Frontal cortex (tissue), 4 donors: ENCODE data around the gene SPDYE16. TPM values are rescaled to one million over a fixed set of nuclear protein-coding genes. Genes with fewer than 3 reads are reported as not detected.
"Not testable (repeated sequence)": the region's sequence is repeated elsewhere in the genome, so short reads cannot be mapped to it uniquely, and the experiment has no call there.

Experiments used
- DNase-seq, 2 donors: peaks; one replicate each; pipeline ENCODE4 v3.0.0; 2012; ENCODE audit warnings: low spot score in 2 of 2
- FAIRE-seq: peaks from 2 replicates; lab custom pipeline; 2012; peaks lifted over from hg19 to GRCh38; lab: Jason Lieb, UNC
- total RNA-seq: library from RNA; depleted of rRNA; stranded (reverse); fragments of >200 nt; gene quantifications from one replicate; pipeline ENCODE4 v1.2.3, GENCODE V29; 2014
- donor health status: control.
- donor health status: control.
- donor health status: control.

Gene SPDYE16
- 0.41 TPM for total RNA-seq

- DNase-seq, FAIRE-seq: not testable (repeated sequence)
Measured at GRCh38 chr7:76543197-76543596, at the start of gene SPDYE16. Gene SPDYE16, minus strand, starts transcription at chr7:76543297. Its CDS starts 1,838 bp downstream, at chr7:76541459.

DNA sequence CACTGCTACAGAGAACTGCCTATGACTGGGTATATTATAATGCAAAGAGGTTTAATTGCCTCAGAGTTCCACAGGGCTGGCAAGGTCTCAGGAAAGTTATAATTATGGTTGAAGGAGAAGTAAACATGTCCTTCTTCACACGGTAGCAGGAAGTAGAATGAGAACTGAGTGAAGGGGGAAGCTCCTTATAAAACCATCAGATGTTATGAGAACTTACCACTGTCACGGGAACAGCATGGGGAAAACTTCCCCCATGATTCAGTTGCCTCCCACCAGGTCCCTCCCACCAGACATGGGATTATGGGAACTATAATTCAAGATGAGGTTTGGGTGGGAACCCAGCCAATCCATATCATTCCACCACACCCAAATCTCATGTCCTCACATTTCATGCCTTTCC, 49.6 kb upstream of the SPDYE16 start:
- not testable (repeated sequence) for FAIRE-seq

GRCh38 chr7:76591602-76592304, 48.7 kb upstream of the SPDYE16 start:
- DNase-seq, FAIRE-seq: not testable (repeated sequence)

More for the DNA sequence above, 49.6 kb upstream of the SPDYE16 start:
- DNase-seq = not testable (repeated sequence)

DNA sequence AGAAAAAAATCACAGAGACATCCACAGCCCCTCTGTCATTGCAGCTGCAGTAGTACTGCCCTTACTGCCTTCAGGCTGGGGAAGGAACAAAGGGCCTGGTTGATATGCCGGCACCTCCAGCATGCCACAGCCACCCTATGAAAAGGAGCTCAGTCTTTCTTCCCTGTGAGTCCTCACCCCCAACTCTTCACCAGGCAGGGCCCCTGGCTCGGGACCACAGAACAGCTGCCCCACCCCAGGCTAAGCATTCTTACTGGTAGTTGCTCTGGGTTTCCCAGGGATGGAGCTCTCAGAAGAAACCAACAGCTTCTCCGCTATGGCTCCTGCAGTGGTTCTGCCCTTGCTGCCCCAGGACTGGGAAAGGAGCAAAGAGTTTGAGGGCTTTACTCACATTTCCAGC, 47.9 kb upstream of the SPDYE16 start:
- FAIRE-seq, DNase-seq: not testable (repeated sequence)

- DNase-seq, FAIRE-seq: not testable (repeated sequence)
Measured at GRCh38 chr7:76588586-76588985, 45.5 kb upstream of the SPDYE16 start.

- not testable (repeated sequence) for FAIRE-seq, DNase-seq
Measured at GRCh38 chr7:76586585-76587315, 43.7 kb upstream of the SPDYE16 start.

GRCh38 chr7:76583636-76584281, 40.7 kb upstream of the SPDYE16 start:
- not testable (repeated sequence) for DNase-seq, FAIRE-seq

- not testable (repeated sequence) for DNase-seq, FAIRE-seq
Measured at GRCh38 chr7:76582848-76583631, 39.9 kb upstream of the SPDYE16 start.

- FAIRE-seq, DNase-seq: not testable (repeated sequence)
Measured at GRCh38 chr7:76575919-76576655, 33.0 kb upstream of the SPDYE16 start.

- not testable (repeated sequence) for DNase-seq, FAIRE-seq
Measured at GRCh38 chr7:76575431-76575830, 32.3 kb upstream of the SPDYE16 start.

DNA sequence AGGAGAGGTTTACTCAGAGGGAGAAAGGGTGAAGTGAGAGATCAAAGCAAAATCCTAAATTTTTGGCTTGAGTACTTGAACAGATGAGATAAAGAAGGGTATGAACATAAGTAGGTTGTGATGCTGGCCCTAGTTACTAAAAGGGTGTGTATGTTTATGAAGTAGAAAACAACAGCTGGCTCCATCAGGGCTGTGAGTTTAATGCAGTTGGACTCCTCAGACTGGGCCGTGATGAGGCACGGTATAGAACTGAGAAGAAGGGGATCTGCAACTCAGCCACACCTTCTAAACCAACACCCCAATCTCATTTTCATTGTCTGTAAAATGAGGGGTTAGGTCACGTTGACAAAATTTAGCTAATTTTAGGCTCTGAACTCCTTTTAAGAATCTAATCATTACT, 29.2 kb upstream of the SPDYE16 start:
- not testable (repeated sequence) for FAIRE-seq

GRCh38 chr7:76570324-76570775, 27.3 kb upstream of the SPDYE16 start:
- not testable (repeated sequence) for DNase-seq, FAIRE-seq

More for the DNA sequence above, 29.2 kb upstream of the SPDYE16 start:
- DNase-seq = not testable (repeated sequence)

- not testable (repeated sequence) for DNase-seq, FAIRE-seq
Measured at GRCh38 chr7:76568742-76569141, 25.6 kb upstream of the SPDYE16 start.

- not testable (repeated sequence) for FAIRE-seq, DNase-seq
Measured at GRCh38 chr7:76567753-76568152, 24.7 kb upstream of the SPDYE16 start.

GRCh38 chr7:76567311-76567710, 24.2 kb upstream of the SPDYE16 start:
- DNase-seq, FAIRE-seq: not testable (repeated sequence)

DNA sequence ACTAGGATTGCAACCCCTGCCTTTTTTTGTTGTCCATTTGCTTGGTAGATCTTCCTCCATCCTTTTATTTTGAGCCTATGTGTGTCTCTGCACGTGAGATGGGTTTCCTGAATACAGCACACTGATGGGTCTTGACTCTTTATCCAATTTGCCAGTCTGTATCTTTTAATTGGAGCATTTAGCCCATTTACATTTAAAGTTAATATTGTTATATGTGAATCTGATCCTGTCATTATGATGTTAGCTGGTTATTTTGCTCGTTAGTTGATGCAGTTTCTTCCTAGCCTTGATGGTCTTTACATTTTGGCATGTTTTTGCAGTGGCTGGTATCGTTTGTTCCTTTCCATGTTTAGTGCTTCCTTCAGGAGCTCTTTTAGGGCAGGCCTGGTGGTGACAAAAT, 21.9 kb upstream of the SPDYE16 start:
- not testable (repeated sequence) for FAIRE-seq, DNase-seq

- DNase-seq, FAIRE-seq: not testable (repeated sequence)
Measured at GRCh38 chr7:76561342-76561741, 18.2 kb upstream of the SPDYE16 start.

DNA sequence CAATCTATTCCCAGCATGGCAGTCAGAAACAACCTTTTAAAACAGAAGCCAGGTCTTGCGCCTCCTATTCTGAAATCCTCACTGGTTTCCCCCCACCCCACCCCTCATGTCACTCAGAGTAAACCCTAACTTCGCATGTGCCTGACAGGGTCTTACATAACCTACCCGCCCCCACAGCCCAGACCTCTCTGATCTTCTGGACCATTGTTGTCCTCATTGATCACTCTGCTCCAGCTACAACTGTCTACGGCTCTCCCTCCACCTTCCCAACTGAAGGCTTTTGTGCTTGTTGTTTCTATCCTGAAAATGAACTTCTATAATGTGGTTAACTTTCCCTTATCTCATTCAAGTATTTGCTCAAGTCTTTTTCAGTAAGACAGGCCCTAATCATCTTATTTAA, 17.1 kb upstream of the SPDYE16 start:
- FAIRE-seq = not testable (repeated sequence)

More for the DNA sequence above, 17.1 kb upstream of the SPDYE16 start:
- not testable (repeated sequence) for DNase-seq
